Sigmoid colon (tissue), 7 donors: Measurements from ENCODE around the gene TTC6. TPM values are rescaled to one million over a fixed set of nuclear protein-coding genes. Genes with fewer than 3 reads are reported as not detected.
A peak's percentile ranks its signal among the peaks of the same experiment; 100 is the strongest.

Source experiments
- DNase-seq: peaks from one replicate; pipeline ENCODE4 v3.0.0-alpha.2; 2019
- H3K27ac ChIP-seq, 4 donors: fragments of 200-600 bp; sonication (generic); one replicate each; pipeline ENCODE4 v1.5.1; 2016 to 2019; ENCODE audit warnings: mild to moderate bottlenecking in 1 of 4
- H3K27me3 ChIP-seq, 3 donors: fragments of 200-600 bp; sonication (generic); one replicate each; pipeline ENCODE4 v1.5.1; 2019; ENCODE audit warnings: mild to moderate bottlenecking in 1 of 3
- H3K36me3 ChIP-seq, 4 donors: fragments of 200-600 bp; sonication (generic); one replicate each; pipeline ENCODE4 v1.5.1; 2016 to 2019
- H3K4me1 ChIP-seq, 4 donors: fragments of 200-600 bp; sonication (generic); one replicate each; pipeline ENCODE4 v1.5.1; 2017 to 2019
- H3K4me3 ChIP-seq, 4 donors: fragments of 200-600 bp; sonication (generic); one replicate each; pipeline ENCODE4 v1.5.1; 2017 to 2019; ENCODE audit warnings: mild to moderate bottlenecking in 2 of 4, moderate library complexity in 1 of 4
- H3K9me3 ChIP-seq, 4 donors: fragments of 200-600 bp in 3 of 4; sonication (generic) in 3 of 4; one replicate each; pipeline versions ENCODE4 v1.5.1 to v1.6.1; 2013 to 2019
- CTCF ChIP-seq, 4 experiments: fragments of 450-650 bp in 3 of 4; fragments of 200-600 bp in 1 of 4; IDR thresholded peaks; one replicate each; pipeline ENCODE4 v1.5.1; 2016 to 2019; ENCODE audit warnings: antibody characterized with exemption in 4 of 4, mild to moderate bottlenecking in 3 of 4, moderate library complexity in 2 of 4
- EP300 ChIP-seq, 4 donors: sonication (generic); formaldehyde crosslinking; IDR thresholded peaks; one replicate each; pipeline ENCODE4 v1.6.1; 2017; ENCODE audit warnings: antibody characterized with exemption in 4 of 4
- POLR2A ChIP-seq, 2 donors: fragments of 450-650 bp; IDR thresholded peaks; one replicate each; pipeline ENCODE4 v1.6.1; 2016; ENCODE audit warnings: antibody characterized with exemption in 2 of 2, mild to moderate bottlenecking in 2 of 2, moderate library complexity in 2 of 2
- POLR2AphosphoS5 ChIP-seq, 4 donors: sonication (generic); formaldehyde crosslinking; IDR thresholded peaks; one replicate each; pipeline ENCODE4 v1.6.1; 2017; ENCODE audit warnings: antibody characterized with exemption in 4 of 4
- whole genome bisulfite sequencing, 2 donors: extraction: QIAGEN DNeasy Blood & Tissue Kit; methylation state at CpG; one replicate each; pipeline ENCODE4 v1.1.7; 2013; 5-methylcytosine and 5-hydroxymethylcytosine counted together
- intact Hi-C: fragments of 100-400 bp; cut with DNase I; formaldehyde crosslinking; loops from one replicate; pipeline ENCODE4 v1.15.1; 2023
- polyA plus RNA-seq, 3 donors: library from polyadenylated mRNA; stranded (reverse); fragments of 200-250 nt; gene quantifications; one replicate each; pipeline ENCODE4 v1.2.3, GENCODE V29; 2013
- total RNA-seq, 4 donors: library from RNA; depleted of rRNA; stranded (reverse); fragments of >200 nt; gene quantifications; one replicate each; pipeline ENCODE4 v1.1.0, GENCODE V29; 2016
- donor health status: healthy with polysubstance abuse.
- donor health status: Bipolar disorder and iron deficiency.
- donor health status: healthy.

Gene TTC6
- total and polyA plus RNA-seq, 7 donors: 0.23 to 1.1 TPM; not detected in 5

DNA sequence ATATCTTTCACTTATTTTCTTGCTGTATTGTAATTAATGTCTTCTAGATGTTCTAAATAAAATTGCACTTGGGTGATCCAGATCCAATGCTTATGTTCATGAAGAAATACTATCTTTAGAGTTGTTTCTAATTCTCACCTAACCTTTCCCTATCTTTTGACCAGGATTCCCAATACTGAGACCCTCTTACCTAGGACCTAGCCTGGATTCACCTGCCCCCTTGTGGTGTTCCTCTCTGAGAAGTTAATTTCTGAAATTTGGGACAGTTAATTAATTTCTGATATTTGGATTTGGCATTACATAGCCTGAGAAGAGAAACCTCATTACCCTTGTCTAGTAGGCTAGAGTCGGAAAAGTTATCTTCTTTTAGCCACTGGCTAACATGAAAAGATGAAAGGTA, 29.9 kb upstream of the TTC6 start:
- Histone ChIP-seq H3K27me3 (no peaks in the 10 kb centered on the region), H3K4me3 (no peak overlapping the region), H3K27ac (no peak overlapping the region), H3K9me3 (no peaks in the 10 kb centered on the region), H3K36me3 (no peaks in the 10 kb centered on the region), H3K4me1 (no peaks in the 10 kb centered on the region)
- intact Hi-C loops: no loop called here
- TF ChIP-seq CTCF (IDR thresholded peaks at IDR 0.05): peak in 1 of 4 experiments; percentile 21
- no peak for TF ChIP-seq POLR2A (IDR thresholded peaks at IDR 0.05)
- DNase-seq: no peak
- 14 to 74% methylated on average over 1 of the region's 1 CpG for WGBS, 2 donors

DNA sequence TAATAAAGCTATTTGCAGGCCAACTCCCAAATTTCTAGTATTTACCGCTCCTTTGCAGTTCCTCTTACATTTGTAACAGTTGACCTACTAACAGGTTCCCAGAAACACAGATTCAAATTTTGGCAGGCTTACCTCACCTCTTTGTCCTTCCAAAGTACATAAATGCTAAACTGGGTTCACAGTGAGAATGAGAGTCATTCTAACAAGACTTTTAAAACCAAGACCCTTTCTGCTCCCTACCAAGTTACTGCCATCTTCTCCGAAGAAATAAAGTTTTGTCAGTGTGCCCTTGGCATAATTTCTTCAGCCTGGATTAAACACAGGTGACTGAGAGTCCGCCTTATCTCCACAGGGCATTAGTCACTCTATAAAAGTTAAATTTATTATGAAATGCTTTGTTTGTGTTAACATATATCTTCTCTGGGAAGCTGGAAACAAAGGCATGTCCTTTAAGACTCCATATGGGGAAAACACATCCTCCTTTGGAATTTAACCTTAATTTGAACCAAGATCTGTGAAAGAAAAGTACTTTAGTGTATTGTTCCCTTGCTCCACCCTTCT, 28.5 kb upstream of the TTC6 start:
- H3K27ac ChIP-seq: no peak overlapping the region
- no peaks in the 10 kb centered on the region for H3K27me3 ChIP-seq
- no peaks in the 10 kb centered on the region for H3K36me3 ChIP-seq
- 11 to 45% methylated on average over 3 of the region's 3 CpGs for WGBS, 2 donors
- intact Hi-C loops: no loop called here
- no peaks in the 10 kb centered on the region for H3K4me1 ChIP-seq
- no peaks in the 10 kb centered on the region for H3K9me3 ChIP-seq
- no peak overlapping the region for H3K4me3 ChIP-seq
- no peak for DNase-seq
- TF ChIP-seq POLR2AphosphoS5 (IDR thresholded peaks at IDR 0.05): no peak

DNA sequence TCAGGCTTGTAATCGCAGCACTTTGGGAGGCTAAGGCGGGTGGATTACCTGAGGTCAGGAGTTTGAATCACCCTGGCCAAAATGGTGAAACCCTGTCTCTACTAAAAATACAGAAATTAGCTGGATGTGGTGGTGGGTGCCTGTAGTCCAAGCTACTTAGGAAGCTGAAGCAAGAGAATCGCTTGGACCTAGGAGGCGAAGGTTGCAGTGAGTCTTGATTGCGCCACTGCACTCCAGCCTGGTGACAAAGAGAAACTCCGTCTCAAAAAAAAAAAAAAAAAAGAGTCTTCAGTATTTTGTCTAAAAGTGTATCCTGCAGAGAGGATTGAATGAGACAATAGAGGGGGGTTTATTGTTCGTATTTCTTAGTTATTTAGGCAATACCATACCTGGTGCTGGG, 25.7 kb upstream of the TTC6 start:
- TF ChIP-seq CTCF (IDR thresholded peaks at IDR 0.05) (no peak), POLR2AphosphoS5 (IDR thresholded peaks at IDR 0.05) (no peak), EP300 (IDR thresholded peaks at IDR 0.05) (no peak), POLR2A (IDR thresholded peaks at IDR 0.05) (no peak)
- Histone ChIP-seq H3K27ac (no peak overlapping the region), H3K4me3 (no peak overlapping the region), H3K27me3 (peaks cover 0 to 13% (median 5%) of the 10 kb centered on the region in 3 donors), H3K4me1 (no peaks in the 10 kb centered on the region), H3K9me3 (no peaks in the 10 kb centered on the region), H3K36me3 (no peaks in the 10 kb centered on the region)
- WGBS, 2 donors: 79 to 96% methylated on average over 7 of the region's 7 CpGs
- no peak for DNase-seq
- intact Hi-C loops: no loop called here

- DNase-seq: no peak
- TF ChIP-seq POLR2AphosphoS5 (IDR thresholded peaks at IDR 0.05) (no peak), POLR2A (IDR thresholded peaks at IDR 0.05) (no peak), EP300 (IDR thresholded peaks at IDR 0.05) (no peak), CTCF (IDR thresholded peaks at IDR 0.05) (no peak)
- Histone ChIP-seq H3K4me3 (no peak overlapping the region), H3K27me3 (peaks cover 0 to 26% (median 5%) of the 10 kb centered on the region in 3 donors), H3K27ac (no peak overlapping the region), H3K36me3 (no peaks in the 10 kb centered on the region), H3K4me1 (no peaks in the 10 kb centered on the region), H3K9me3 (no peaks in the 10 kb centered on the region)
- intact Hi-C loops: no loop called here
- 89 to 91% methylated on average over 4 of the region's 4 CpGs for WGBS, 2 donors
Observed at GRCh38 chr14:37571391-37571790, 24.0 kb upstream of the TTC6 start.

DNA sequence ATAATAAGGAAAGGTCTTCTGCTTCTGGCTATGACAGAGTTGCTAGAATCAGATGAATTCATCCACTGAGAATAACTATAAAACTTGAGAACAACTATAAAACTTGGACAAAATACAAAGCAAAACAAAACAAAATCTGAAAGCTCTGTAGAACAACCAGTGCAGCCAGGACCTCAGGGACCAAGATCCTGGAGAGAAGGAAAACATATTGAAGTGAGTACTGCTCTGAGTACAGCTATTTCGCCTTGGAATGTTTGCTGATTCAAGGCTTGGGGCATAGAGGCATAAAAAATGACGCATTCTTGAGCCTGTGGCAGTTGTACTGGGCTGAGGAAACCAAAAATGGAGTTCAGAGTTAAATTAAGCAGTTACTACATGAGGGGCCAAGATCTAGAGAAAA, 22.1 kb upstream of the TTC6 start:
- Histone ChIP-seq H3K4me1 (no peaks in the 10 kb centered on the region), H3K36me3 (no peaks in the 10 kb centered on the region), H3K27me3 (peaks cover 0 to 33% (median 14%) of the 10 kb centered on the region in 3 donors), H3K9me3 (no peaks in the 10 kb centered on the region), H3K27ac (no peak overlapping the region), H3K4me3 (no peak overlapping the region)
- 77 to 89% methylated on average over 2 of the region's 2 CpGs for WGBS, 2 donors
- TF ChIP-seq POLR2AphosphoS5 (IDR thresholded peaks at IDR 0.05) (no peak), POLR2A (IDR thresholded peaks at IDR 0.05) (no peak), EP300 (IDR thresholded peaks at IDR 0.05) (no peak), CTCF (IDR thresholded peaks at IDR 0.05) (no peak)
- intact Hi-C loops: no loop called here
- DNase-seq: no peak
